OCI-LY1 (cell line): Measurements from ENCODE around the gene LZTR1.

Source experiments
- H2AFZ ChIP-seq: fragments of 200-600 bp; sonication (generic), shearing (Covaris generic); 2 replicates; pipeline ENCODE4 v1.6.0; 2014; ENCODE audit warnings: antibody characterized with exemption, mild to moderate bottlenecking, low read length
- H3F3A ChIP-seq: fragments of 200-600 bp; sonication (generic), shearing (Covaris generic); 2 replicates; pipeline ENCODE4 v1.6.0; 2014; ENCODE audit warnings: mild to moderate bottlenecking, antibody characterized with exemption, low read length, moderate library complexity; ENCODE audit not compliant: insufficient read depth
- H3K27ac ChIP-seq: fragments of 200-600 bp; sonication (generic); 2 replicates; pipeline ENCODE4 v1.5.1; 2014; ENCODE audit warnings: low read length, mixed run types, mild to moderate bottlenecking, low read depth; ENCODE audit not compliant: poor library complexity, severe bottlenecking
- H3K27me3 ChIP-seq: fragments of 200-600 bp; sonication (generic); 2 replicates; pipeline ENCODE4 v1.6.0; 2014; ENCODE audit warnings: antibody characterized with exemption, mild to moderate bottlenecking, low read length, moderate library complexity; ENCODE audit not compliant: insufficient read depth
- H3K36me3 ChIP-seq: fragments of 200-600 bp; sonication (generic); 2 replicates; pipeline ENCODE4 v1.6.1; 2014; ENCODE audit warnings: mild to moderate bottlenecking, antibody characterized with exemption, low read length, moderate library complexity, mixed read lengths; ENCODE audit not compliant: insufficient read depth
- H3K4me1 ChIP-seq: fragments of 200-600 bp; sonication (generic); 2 replicates; pipeline ENCODE4 v1.5.1; 2014; ENCODE audit warnings: mild to moderate bottlenecking, low read length, moderate library complexity; ENCODE audit not compliant: insufficient read depth, severe bottlenecking
- H3K4me2 ChIP-seq: fragments of 200-600 bp; sonication (generic), shearing (Covaris generic); 2 replicates; pipeline ENCODE4 v1.6.1; 2014; ENCODE audit warnings: low read length
- H3K4me3 ChIP-seq: fragments of 200-600 bp; sonication (generic); 2 replicates; pipeline ENCODE4 v1.5.1; 2014; ENCODE audit warnings: low read length, low read depth, mild to moderate bottlenecking, mixed read lengths; ENCODE audit not compliant: poor library complexity, severe bottlenecking
- H3K79me2 ChIP-seq: fragments of 200-600 bp; shearing (Covaris generic); 2 replicates; pipeline ENCODE4 v1.6.1; 2016; ENCODE audit warnings: mixed run types, low read length, mixed read lengths; ENCODE audit not compliant: insufficient read depth
- H3K9ac ChIP-seq: fragments of 200-600 bp; sonication (generic), shearing (Covaris generic); 2 replicates; pipeline ENCODE4 v1.6.1; 2014; ENCODE audit warnings: mild to moderate bottlenecking, low read length, mixed read lengths
- H3K9me2 ChIP-seq: fragments of 200-600 bp; sonication (generic), shearing (Covaris generic); 2 replicates; pipeline ENCODE4 v1.6.1; 2014; ENCODE audit warnings: low read depth, mild to moderate bottlenecking, low read length, mixed read lengths
- H3K9me3 ChIP-seq: fragments of 200-600 bp; shearing (Covaris generic); 2 replicates; pipeline ENCODE4 v1.6.1; 2014; ENCODE audit warnings: low read length, mixed read lengths
- H4K20me1 ChIP-seq: fragments of 200-600 bp; sonication (generic), shearing (Covaris generic); 2 replicates; pipeline ENCODE4 v1.6.0; 2016; ENCODE audit warnings: mild to moderate bottlenecking, low read length; ENCODE audit not compliant: insufficient read depth
- EZH2 ChIP-seq: fragments of 200-600 bp; sonication (generic), shearing (Covaris generic); IDR thresholded peaks from 2 replicates; pipeline ENCODE4 v1.8.0; 2017; ENCODE audit warnings: borderline replicate concordance, mixed run types, mild to moderate bottlenecking, antibody characterized with exemption, low read length, moderate library complexity, mixed read lengths
- TF ChIP-seq, protein P1 (sequence below): fragments of 200-600 bp; sonication (generic), shearing (Covaris generic); IDR thresholded peaks from 2 replicates; pipeline ENCODE4 v1.5.1; 2017; ENCODE audit warnings: mild to moderate bottlenecking, antibody characterized with exemption, low read length, moderate library complexity, mixed read lengths

Gene LZTR1

GRCh38 chr22:20994128-20994901 lies 12.2 kb downstream of the LZTR1 start:
- Histone ChIP-seq H3K9me2 (no peaks in the 10 kb centered on the region), H3K9ac (no peak overlapping the region), H3K4me2 (no peak overlapping the region), H3K4me3 (no peak overlapping the region), H3K9me3 (no peaks in the 10 kb centered on the region), H3K79me2 (no peaks in the 10 kb centered on the region), H3K4me1 (peaks cover 2% of the 10 kb centered on the region), H3F3A (no peaks in the 10 kb centered on the region), H4K20me1 (no peaks in the 10 kb centered on the region), H3K27me3 (no peaks in the 10 kb centered on the region), H2AFZ (no peak overlapping the region), H3K36me3 (peaks cover 31% of the 10 kb centered on the region; the same call in 1 of the 2 replicates), H3K27ac (no peak overlapping the region)
- TF ChIP-seq EZH2 = no peak
- TF ChIP-seq, protein P1, sequence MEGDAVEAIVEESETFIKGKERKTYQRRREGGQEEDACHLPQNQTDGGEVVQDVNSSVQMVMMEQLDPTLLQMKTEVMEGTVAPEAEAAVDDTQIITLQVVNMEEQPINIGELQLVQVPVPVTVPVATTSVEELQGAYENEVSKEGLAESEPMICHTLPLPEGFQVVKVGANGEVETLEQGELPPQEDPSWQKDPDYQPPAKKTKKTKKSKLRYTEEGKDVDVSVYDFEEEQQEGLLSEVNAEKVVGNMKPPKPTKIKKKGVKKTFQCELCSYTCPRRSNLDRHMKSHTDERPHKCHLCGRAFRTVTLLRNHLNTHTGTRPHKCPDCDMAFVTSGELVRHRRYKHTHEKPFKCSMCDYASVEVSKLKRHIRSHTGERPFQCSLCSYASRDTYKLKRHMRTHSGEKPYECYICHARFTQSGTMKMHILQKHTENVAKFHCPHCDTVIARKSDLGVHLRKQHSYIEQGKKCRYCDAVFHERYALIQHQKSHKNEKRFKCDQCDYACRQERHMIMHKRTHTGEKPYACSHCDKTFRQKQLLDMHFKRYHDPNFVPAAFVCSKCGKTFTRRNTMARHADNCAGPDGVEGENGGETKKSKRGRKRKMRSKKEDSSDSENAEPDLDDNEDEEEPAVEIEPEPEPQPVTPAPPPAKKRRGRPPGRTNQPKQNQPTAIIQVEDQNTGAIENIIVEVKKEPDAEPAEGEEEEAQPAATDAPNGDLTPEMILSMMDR = no peak

DNA sequence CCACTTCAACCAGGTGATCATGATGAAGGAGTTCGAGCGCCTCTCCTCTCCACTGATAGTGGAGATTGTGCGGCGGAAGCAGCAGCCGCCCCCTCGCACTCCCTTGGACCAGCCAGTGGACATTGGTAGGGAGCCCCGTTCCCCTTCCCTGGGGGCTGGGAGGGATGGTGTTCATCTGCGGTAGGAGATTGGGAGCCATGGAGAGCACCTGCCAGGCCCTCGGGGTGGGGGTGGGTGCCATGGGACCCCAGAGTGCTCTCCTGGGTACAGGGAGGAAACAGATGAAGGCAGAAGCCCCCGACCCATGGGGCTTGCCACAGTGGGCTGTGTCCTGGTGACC lies 12.8 kb downstream of the LZTR1 start:
- peaks cover 35% of the 10 kb centered on the region; the same call in 1 of the 2 replicates for H3K36me3 ChIP-seq
- TF ChIP-seq EZH2 = no peak
- TF ChIP-seq, protein P1 = no peak
- no peaks in the 10 kb centered on the region for H3F3A ChIP-seq
- no peaks in the 10 kb centered on the region for H4K20me1 ChIP-seq
- H2AFZ ChIP-seq = no peak overlapping the region
- no peaks in the 10 kb centered on the region for H3K9me2 ChIP-seq
- H3K27ac ChIP-seq = no peak overlapping the region
- no peak overlapping the region for H3K9ac ChIP-seq
- H3K4me3 ChIP-seq = no peak overlapping the region
- H3K79me2 ChIP-seq = no peaks in the 10 kb centered on the region
- no peaks in the 10 kb centered on the region for H3K9me3 ChIP-seq
- H3K4me2 ChIP-seq = no peak overlapping the region
- no peaks in the 10 kb centered on the region for H3K27me3 ChIP-seq
- peaks cover 8% of the 10 kb centered on the region for H3K4me1 ChIP-seq

DNA sequence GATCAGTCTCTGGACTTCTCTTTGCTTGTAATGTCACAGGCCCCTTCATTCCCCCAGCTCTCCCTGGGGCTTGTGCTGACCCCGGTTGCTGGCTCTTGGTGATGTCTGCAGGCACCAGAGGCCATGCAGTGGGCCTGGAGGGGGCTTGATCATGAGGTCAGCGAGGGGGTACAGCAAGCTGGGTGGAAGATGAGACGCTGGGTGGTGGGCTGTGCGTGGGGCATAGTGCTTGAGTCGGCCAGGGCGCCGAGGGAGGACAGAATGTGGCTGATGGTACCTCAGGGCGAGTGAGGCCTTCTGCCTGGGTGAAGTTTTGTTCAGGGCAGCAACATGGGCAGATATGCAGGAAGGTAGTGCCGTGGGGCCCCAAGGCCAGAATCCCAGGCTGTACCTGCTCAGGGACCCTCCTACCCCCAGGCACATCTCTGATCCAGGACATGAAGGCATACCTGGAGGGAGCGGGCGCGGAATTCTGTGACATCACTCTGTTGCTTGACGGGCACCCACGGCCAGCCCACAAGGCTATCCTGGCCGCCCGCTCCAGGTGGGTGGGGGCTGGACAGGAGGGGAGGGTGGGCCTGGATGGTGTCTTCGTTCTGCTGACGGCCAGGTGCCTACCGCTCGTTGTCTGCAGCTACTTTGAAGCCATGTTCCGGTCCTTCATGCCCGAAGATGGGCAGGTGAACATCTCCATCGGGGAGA lies 13.4 kb downstream of the LZTR1 start:
- no peak overlapping the region for H3K4me2 ChIP-seq
- H3K36me3 ChIP-seq = peaks cover 39% of the 10 kb centered on the region; the same call in 1 of the 2 replicates
- no peak overlapping the region for H3K27ac ChIP-seq
- H3K4me1 ChIP-seq = peaks cover 14% of the 10 kb centered on the region
- no peaks in the 10 kb centered on the region for H3F3A ChIP-seq
- no peaks in the 10 kb centered on the region for H4K20me1 ChIP-seq
- H3K4me3 ChIP-seq = no peak overlapping the region
- H3K79me2 ChIP-seq = no peaks in the 10 kb centered on the region
- TF ChIP-seq, protein P1 = no peak
- no peak for TF ChIP-seq EZH2
- H3K27me3 ChIP-seq = no peaks in the 10 kb centered on the region
- no peak overlapping the region for H2AFZ ChIP-seq
- H3K9me3 ChIP-seq = no peaks in the 10 kb centered on the region
- no peak overlapping the region for H3K9ac ChIP-seq
- H3K9me2 ChIP-seq = no peaks in the 10 kb centered on the region
